Measurements from ENCODE around the gene ASCC1. TPM values are rescaled to one million over a fixed set of nuclear protein-coding genes. Genes with fewer than 3 reads are reported as not detected.
A peak's percentile ranks its signal among the peaks of the same experiment; 100 is the strongest.

Gene ASCC1
- total and polyA plus RNA-seq, 2 of the 13 experiments (the other 11 are each of a cell fraction or from before 2014, with no cell fraction given) = 21.6 to 30.1 TPM

- no peak for TF ChIP-seq RORA (CRISPR knock-in tag; IDR thresholded peaks at IDR 0.05)
- TF ChIP-seq HMG20B (CRISPR knock-in tag; conservative IDR thresholded peaks at IDR 0.05) = no peak
- TF ChIP-seq ZNF280D (CRISPR knock-in tag; IDR thresholded peaks at IDR 0.05) = 0 out of 2 replicates have a peak, but pooled peaks have one; percentile 20
- TF ChIP-seq ATF4 (CRISPR knock-in tag; IDR thresholded peaks at IDR 0.05) = peak in 1 of 2 experiments; percentile 69; a peak in 2 of 4 replicates
- no peak for TF ChIP-seq ZBTB21 (CRISPR knock-in tag; IDR thresholded peaks at IDR 0.05)
- TF ChIP-seq PBX2 (CRISPR knock-in tag; IDR thresholded peaks at IDR 0.05) = no peak
- peak; percentile 69 for TF ChIP-seq ZEB1 (IDR thresholded peaks at IDR 0.05; ENCODE audit: insufficient replicate concordance, low read depth)
- no peak for TF ChIP-seq ZNF446 (CRISPR knock-in tag; IDR thresholded peaks at IDR 0.05)
- TF ChIP-seq ZFX (CRISPR knock-in tag; IDR thresholded peaks at IDR 0.05; ENCODE audit: low read depth) = peak; percentile 34; the same call in 1 of the 2 replicates
- no peak for TF ChIP-seq ZNF569 (CRISPR knock-in tag; IDR thresholded peaks at IDR 0.05; ENCODE audit: borderline replicate concordance)
- no peak for TF ChIP-seq NKX3-1 (CRISPR knock-in tag; IDR thresholded peaks at IDR 0.05)
- peak; percentile 21; the same call in 1 of the 2 replicates for TF ChIP-seq ZNF572 (CRISPR knock-in tag; IDR thresholded peaks at IDR 0.05)
- TF ChIP-seq XRCC5 (optimal IDR thresholded peaks at IDR 0.05; ENCODE audit: low read length) = no peak
- peak; percentile 76 for TF ChIP-seq GFI1 (CRISPR knock-in tag; IDR thresholded peaks at IDR 0.05; ENCODE audit: borderline replicate concordance)
- peak; percentile 20; the same call in 1 of the 2 replicates for TF ChIP-seq ARID4A (CRISPR knock-in tag; IDR thresholded peaks at IDR 0.05; ENCODE audit: borderline replicate concordance)
- no peak for TF ChIP-seq ZNF607 (CRISPR knock-in tag; IDR thresholded peaks at IDR 0.05; ENCODE audit: borderline replicate concordance)
- TF ChIP-seq PLRG1 (conservative IDR thresholded peaks at IDR 0.05) = no peak
- TF ChIP-seq CENPT (CRISPR knock-in tag; IDR thresholded peaks at IDR 0.05; ENCODE audit: low read depth) = no peak
- no peak for TF ChIP-seq NR2F6 (IDR thresholded peaks at IDR 0.05)
- TF ChIP-seq NR2F6 (CRISPR knock-in tag; IDR thresholded peaks at IDR 0.05) = peak; percentile 22; the same call in 1 of the 2 replicates
- TF ChIP-seq SRY (CRISPR knock-in tag; IDR thresholded peaks at IDR 0.05) = no peak
Measured at GRCh38 chr10:72263613-72264241, 47.7 kb upstream of the ASCC1 start (continued).

All from HepG2 (cell line).